AG04450 (cell line): ENCODE results near the gene PARD3. TPM values are rescaled to one million over a fixed set of nuclear protein-coding genes. Genes with fewer than 3 reads are reported as not detected.

Source experiments
- CTCF ChIA-PET: fragments of 300-600, 350-600 bp; formaldehyde crosslinking; extraction: SDS; loops from one replicate; lab custom pipeline; 2022; ENCODE audit warnings: antibody characterized with exemption, inconsistent platforms; lab: Charles Lee
- POLR2A ChIA-PET: fragments of 350-600 bp; formaldehyde crosslinking; extraction: SDS; loops from one replicate; lab custom pipeline; 2021; ENCODE audit warnings: antibody characterized with exemption, inconsistent platforms; lab: Yijun Ruan, JAX
- DNase-seq: peaks from one replicate; pipeline ENCODE4 v3.0.0-alpha.2; 2011; ENCODE audit warnings: low read depth, low spot score
- H3K27ac ChIP-seq: one replicate; pipeline ENCODE4 v1.5.1; 2012; ENCODE audit warnings: low read depth, low read length, control low read depth
- H3K27me3 ChIP-seq: one replicate; pipeline ENCODE4 v1.6.0; 2012; ENCODE audit warnings: low read length; ENCODE audit not compliant: control insufficient read depth, insufficient read depth
- H3K4me3 ChIP-seq: 2 replicates; pipeline ENCODE4 v1.5.1; 2011; ENCODE audit warnings: mild to moderate bottlenecking, low read depth, low read length, control low read depth
- H3K9me3 ChIP-seq: 2 replicates; pipeline ENCODE4 v1.5.1; 2012; ENCODE audit warnings: low read length; ENCODE audit not compliant: control insufficient read depth, insufficient read depth
- CTCF ChIP-seq: IDR thresholded peaks from 2 replicates; pipeline ENCODE4 v1.5.1; 2011; ENCODE audit warnings: low read depth, low read length, control low read depth, inconsistent platforms
- polyA plus RNA-seq: library from polyadenylated mRNA; depleted of rRNA; stranded (reverse); fragments of >200 nt; gene quantifications from 2 replicates; pipeline ENCODE4 v1.2.3, GENCODE V29; 2011

PARD3 gene
- polyA plus RNA-seq, 1 experiment: 43.1 TPM

- Histone ChIP-seq H3K4me3 (no peak overlapping the region), H3K27ac (no peak overlapping the region), H3K27me3 (no peaks in the 10 kb centered on the region), H3K9me3 (no peaks in the 10 kb centered on the region)
- TF ChIP-seq CTCF: no peak
- ChIA-PET POLR2A (no interaction called here), CTCF (no interaction called here)
- DNase-seq: no peak
Observed at GRCh38 chr10:34189830-34190229, 625.3 kb downstream of the PARD3 start.

- no peaks in the 10 kb centered on the region for H3K9me3 ChIP-seq
- ChIA-PET POLR2A (no interaction called here), CTCF (interaction anchor here (0.5 kb wide), 1 partner anchor 85 kb away, joined by 5 read pairs; no protein-coding TSS in a partner anchor)
- no peak overlapping the region for H3K4me3 ChIP-seq
- DNase-seq: no peak
- H3K27ac ChIP-seq: no peak overlapping the region
- no peak for TF ChIP-seq CTCF
- no peaks in the 10 kb centered on the region for H3K27me3 ChIP-seq
Observed at GRCh38 chr10:34188221-34188620, 626.9 kb downstream of the PARD3 start.

GRCh38 chr10:34187201-34187600 is 627.9 kb downstream of the PARD3 start:
- no peak for TF ChIP-seq CTCF
- POLR2A ChIA-PET: no interaction called here
- Histone ChIP-seq H3K27me3 (no peaks in the 10 kb centered on the region), H3K4me3 (no peak overlapping the region), H3K9me3 (no peaks in the 10 kb centered on the region), H3K27ac (no peak overlapping the region)
- CTCF ChIA-PET: no interaction called here
- no peak for DNase-seq

- H3K27ac ChIP-seq: no peak overlapping the region
Observed at GRCh38 chr10:34186745-34187144, 628.4 kb downstream of the PARD3 start.

GRCh38 chr10:34185998-34186397 is 629.1 kb downstream of the PARD3 start:
- TF ChIP-seq CTCF: no peak
- H3K4me3 ChIP-seq: no peak overlapping the region
- POLR2A ChIA-PET: no interaction called here
- H3K27ac ChIP-seq: no peak overlapping the region
- H3K9me3 ChIP-seq: no peaks in the 10 kb centered on the region
- CTCF ChIA-PET: interaction anchor here (0.6 kb wide), 1 partner anchor 841 kb away, joined by 8 read pairs; no protein-coding TSS in a partner anchor
- no peaks in the 10 kb centered on the region for H3K27me3 ChIP-seq
- no peak for DNase-seq

More at GRCh38 chr10:34186745-34187144, 628.4 kb downstream of the PARD3 start:
- ChIA-PET POLR2A (interaction anchor here (0.5 kb wide), 1 partner anchor 84 kb away, joined by 3 read pairs; no protein-coding TSS in a partner anchor), CTCF (no interaction called here)
- Histone ChIP-seq H3K4me3 (no peak overlapping the region), H3K27me3 (no peaks in the 10 kb centered on the region), H3K9me3 (no peaks in the 10 kb centered on the region)
- DNase-seq: no peak
- no peak for TF ChIP-seq CTCF
